Measurements from ENCODE around the gene SNRPB2. TPM values are rescaled to one million over a fixed set of nuclear protein-coding genes. Genes with fewer than 3 reads are reported as not detected.

SNRPB2 gene
- polyA plus RNA-seq, 1 donor from 2014 or later, result 302 TPM

DNA sequence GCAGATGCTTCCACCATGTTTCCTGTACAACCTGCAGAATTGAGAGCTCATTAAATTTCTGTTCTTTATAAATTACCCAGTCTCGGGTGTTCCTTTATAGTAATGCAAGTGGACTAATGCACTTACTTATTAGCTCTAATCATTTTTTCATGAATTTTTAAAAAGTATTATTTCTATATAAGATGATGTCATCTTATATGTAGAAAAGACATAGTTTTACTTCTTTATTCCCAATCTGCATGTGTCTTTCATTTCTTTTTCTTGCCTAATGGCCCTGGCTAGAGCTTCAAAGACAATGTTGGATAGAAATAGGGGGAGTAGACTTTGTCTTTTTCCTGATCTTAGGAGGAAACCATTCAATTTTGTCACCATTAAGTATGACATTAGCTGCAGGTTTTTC is 46.1 kb downstream of the SNRPB2 start:
- Histone ChIP-seq H3K9ac (ENCODE audit: low read length) (no peak overlapping the region), H3K9me2 (ENCODE audit: insufficient read depth, low read length) (no peaks in the 10 kb centered on the region), H3K4me2 (ENCODE audit: low read length) (no peak overlapping the region), H4K20me1 (ENCODE audit: insufficient read depth) (no peaks in the 10 kb centered on the region), H3F3A (ENCODE audit: insufficient read depth, low read length, poor library complexity, severe bottlenecking) (no peaks in the 10 kb centered on the region), H3K9me3 (ENCODE audit: low read length) (no peaks in the 10 kb centered on the region), H2AFZ (ENCODE audit: low read depth, low read length) (no peak overlapping the region), H3K27me3 (ENCODE audit: insufficient read depth, low read depth, low read length) (no peaks in the 10 kb centered on the region), H3K79me2 (replicated peaks; ENCODE audit: insufficient read depth, low read length) (no peaks in the 10 kb centered on the region), H3K27ac (ENCODE audit: low read length) (no peak overlapping the region), H3K36me3 (ENCODE audit: insufficient read depth, low read length) (no peaks in the 10 kb centered on the region), H3K4me3 (ENCODE audit: low read length) (no peak overlapping the region)
- no peak for TF ChIP-seq POLR2AphosphoS5 (IDR thresholded peaks at IDR 0.05)
- no peak for TF ChIP-seq EP300 (conservative IDR thresholded peaks at IDR 0.05; ENCODE audit: poor library complexity, severe bottlenecking)
- TF ChIP-seq EZH2 (IDR thresholded peaks at IDR 0.05; ENCODE audit: borderline replicate concordance, insufficient read depth, low read length, poor library complexity, severe bottlenecking), result no peak
- TF ChIP-seq RAD21 (conservative IDR thresholded peaks at IDR 0.05), result no peak
- TF ChIP-seq TAF1 (IDR thresholded peaks at IDR 0.05; ENCODE audit: low read depth), result no peak
- no peak for TF ChIP-seq MXI1 (conservative IDR thresholded peaks at IDR 0.05; ENCODE audit: poor library complexity, severe bottlenecking)
- TF ChIP-seq SMC3 (conservative IDR thresholded peaks at IDR 0.05; ENCODE audit: poor library complexity), result no peak
- TF ChIP-seq, protein P1, sequence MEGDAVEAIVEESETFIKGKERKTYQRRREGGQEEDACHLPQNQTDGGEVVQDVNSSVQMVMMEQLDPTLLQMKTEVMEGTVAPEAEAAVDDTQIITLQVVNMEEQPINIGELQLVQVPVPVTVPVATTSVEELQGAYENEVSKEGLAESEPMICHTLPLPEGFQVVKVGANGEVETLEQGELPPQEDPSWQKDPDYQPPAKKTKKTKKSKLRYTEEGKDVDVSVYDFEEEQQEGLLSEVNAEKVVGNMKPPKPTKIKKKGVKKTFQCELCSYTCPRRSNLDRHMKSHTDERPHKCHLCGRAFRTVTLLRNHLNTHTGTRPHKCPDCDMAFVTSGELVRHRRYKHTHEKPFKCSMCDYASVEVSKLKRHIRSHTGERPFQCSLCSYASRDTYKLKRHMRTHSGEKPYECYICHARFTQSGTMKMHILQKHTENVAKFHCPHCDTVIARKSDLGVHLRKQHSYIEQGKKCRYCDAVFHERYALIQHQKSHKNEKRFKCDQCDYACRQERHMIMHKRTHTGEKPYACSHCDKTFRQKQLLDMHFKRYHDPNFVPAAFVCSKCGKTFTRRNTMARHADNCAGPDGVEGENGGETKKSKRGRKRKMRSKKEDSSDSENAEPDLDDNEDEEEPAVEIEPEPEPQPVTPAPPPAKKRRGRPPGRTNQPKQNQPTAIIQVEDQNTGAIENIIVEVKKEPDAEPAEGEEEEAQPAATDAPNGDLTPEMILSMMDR (IDR thresholded peaks at IDR 0.05; ENCODE audit: poor library complexity, severe bottlenecking), result no peak
- TF ChIP-seq, protein P2, sequence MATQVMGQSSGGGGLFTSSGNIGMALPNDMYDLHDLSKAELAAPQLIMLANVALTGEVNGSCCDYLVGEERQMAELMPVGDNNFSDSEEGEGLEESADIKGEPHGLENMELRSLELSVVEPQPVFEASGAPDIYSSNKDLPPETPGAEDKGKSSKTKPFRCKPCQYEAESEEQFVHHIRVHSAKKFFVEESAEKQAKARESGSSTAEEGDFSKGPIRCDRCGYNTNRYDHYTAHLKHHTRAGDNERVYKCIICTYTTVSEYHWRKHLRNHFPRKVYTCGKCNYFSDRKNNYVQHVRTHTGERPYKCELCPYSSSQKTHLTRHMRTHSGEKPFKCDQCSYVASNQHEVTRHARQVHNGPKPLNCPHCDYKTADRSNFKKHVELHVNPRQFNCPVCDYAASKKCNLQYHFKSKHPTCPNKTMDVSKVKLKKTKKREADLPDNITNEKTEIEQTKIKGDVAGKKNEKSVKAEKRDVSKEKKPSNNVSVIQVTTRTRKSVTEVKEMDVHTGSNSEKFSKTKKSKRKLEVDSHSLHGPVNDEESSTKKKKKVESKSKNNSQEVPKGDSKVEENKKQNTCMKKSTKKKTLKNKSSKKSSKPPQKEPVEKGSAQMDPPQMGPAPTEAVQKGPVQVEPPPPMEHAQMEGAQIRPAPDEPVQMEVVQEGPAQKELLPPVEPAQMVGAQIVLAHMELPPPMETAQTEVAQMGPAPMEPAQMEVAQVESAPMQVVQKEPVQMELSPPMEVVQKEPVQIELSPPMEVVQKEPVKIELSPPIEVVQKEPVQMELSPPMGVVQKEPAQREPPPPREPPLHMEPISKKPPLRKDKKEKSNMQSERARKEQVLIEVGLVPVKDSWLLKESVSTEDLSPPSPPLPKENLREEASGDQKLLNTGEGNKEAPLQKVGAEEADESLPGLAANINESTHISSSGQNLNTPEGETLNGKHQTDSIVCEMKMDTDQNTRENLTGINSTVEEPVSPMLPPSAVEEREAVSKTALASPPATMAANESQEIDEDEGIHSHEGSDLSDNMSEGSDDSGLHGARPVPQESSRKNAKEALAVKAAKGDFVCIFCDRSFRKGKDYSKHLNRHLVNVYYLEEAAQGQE (IDR thresholded peaks at IDR 0.05; ENCODE audit: borderline replicate concordance), result no peak

DNA sequence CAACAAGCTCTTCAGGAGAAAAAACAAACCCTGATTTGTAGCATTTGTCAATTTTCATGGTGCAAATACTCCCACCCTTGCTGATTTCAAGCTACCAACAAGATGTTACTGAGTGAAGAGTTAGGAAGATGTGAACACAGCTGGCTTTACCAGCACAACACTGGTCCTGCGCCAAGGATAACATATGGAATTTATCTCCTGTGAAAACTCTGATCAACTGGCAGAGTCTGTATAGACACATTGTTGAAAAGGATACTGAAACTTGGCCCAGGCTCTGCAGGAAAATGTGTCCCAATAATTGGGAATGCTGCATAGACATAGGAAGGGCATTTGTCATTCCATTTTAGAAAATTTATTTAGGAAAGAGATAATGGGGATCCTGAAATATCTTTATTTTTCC is 47.3 kb downstream of the SNRPB2 start:
- no peaks in the 10 kb centered on the region for H3K36me3 ChIP-seq (ENCODE audit: insufficient read depth, low read length)
- no peaks in the 10 kb centered on the region for H3K9me2 ChIP-seq (ENCODE audit: insufficient read depth, low read length)
- no peaks in the 10 kb centered on the region for H3K79me2 ChIP-seq (replicated peaks; ENCODE audit: insufficient read depth, low read length)
- no peaks in the 10 kb centered on the region for H3K9me3 ChIP-seq (ENCODE audit: low read length)
- no peak overlapping the region for H3K27ac ChIP-seq (ENCODE audit: low read length)
- no peaks in the 10 kb centered on the region for H3F3A ChIP-seq (ENCODE audit: insufficient read depth, low read length, poor library complexity, severe bottlenecking)
- H3K4me3 ChIP-seq (ENCODE audit: low read length), result no peak overlapping the region
- no peaks in the 10 kb centered on the region for H4K20me1 ChIP-seq (ENCODE audit: insufficient read depth)
- no peak overlapping the region for H3K9ac ChIP-seq (ENCODE audit: low read length)
- H2AFZ ChIP-seq (ENCODE audit: low read depth, low read length), result no peak overlapping the region
- H3K4me2 ChIP-seq (ENCODE audit: low read length), result no peak overlapping the region
- H3K27me3 ChIP-seq (ENCODE audit: insufficient read depth, low read depth, low read length), result no peaks in the 10 kb centered on the region
- TF ChIP-seq, protein P2 (IDR thresholded peaks at IDR 0.05; ENCODE audit: borderline replicate concordance), result no peak
- TF ChIP-seq EZH2 (IDR thresholded peaks at IDR 0.05; ENCODE audit: borderline replicate concordance, insufficient read depth, low read length, poor library complexity, severe bottlenecking) (no peak), RAD21 (conservative IDR thresholded peaks at IDR 0.05) (no peak), MXI1 (conservative IDR thresholded peaks at IDR 0.05; ENCODE audit: poor library complexity, severe bottlenecking) (no peak), POLR2AphosphoS5 (IDR thresholded peaks at IDR 0.05) (no peak), EP300 (conservative IDR thresholded peaks at IDR 0.05; ENCODE audit: poor library complexity, severe bottlenecking) (no peak), SMC3 (conservative IDR thresholded peaks at IDR 0.05; ENCODE audit: poor library complexity) (no peak), TAF1 (IDR thresholded peaks at IDR 0.05; ENCODE audit: low read depth) (no peak)
- TF ChIP-seq, protein P1 (IDR thresholded peaks at IDR 0.05; ENCODE audit: poor library complexity, severe bottlenecking), result no peak

Data from neural cell (in vitro differentiated cells).